Breast epithelium (tissue), 3 donors: ENCODE data around the gene ZC2HC1C.

Experiments used
- CTCF ChIP-seq, 3 donors: fragments of 450-650 bp; IDR thresholded peaks; one replicate each; pipeline ENCODE4 v1.5.1; 2016 to 2017; ENCODE audit warnings: antibody characterized with exemption in 3 of 3, mild to moderate bottlenecking in 3 of 3, moderate library complexity in 3 of 3
- POLR2AphosphoS5 ChIP-seq, 3 donors: sonication (generic); formaldehyde crosslinking; IDR thresholded peaks; one replicate each; pipeline ENCODE4 v1.6.1; 2017; ENCODE audit warnings: antibody characterized with exemption in 3 of 3

GRCh38 chr14:75048101-75048500, 21.3 kb upstream of the ZC2HC1C start:
- TF ChIP-seq CTCF (IDR thresholded peaks at IDR 0.05): no peak
- no peak for TF ChIP-seq POLR2AphosphoS5 (IDR thresholded peaks at IDR 0.05)
